GM18498 (cell line): Measurements from ENCODE around the gene CSNK1D.
"Not testable (repeated sequence)": the region's sequence is repeated elsewhere in the genome, so short reads cannot be mapped to it uniquely, and the experiment has no call there.

Experiments
- ATAC-seq: cut with Tn5 transposase; IDR thresholded peaks from one replicate; pipeline ENCODE4 v1.9.1; 2021; ENCODE audit warnings: mild to moderate bottlenecking, moderate library complexity; ENCODE audit not compliant: unreplicated experiment

The CSNK1D gene

DNA sequence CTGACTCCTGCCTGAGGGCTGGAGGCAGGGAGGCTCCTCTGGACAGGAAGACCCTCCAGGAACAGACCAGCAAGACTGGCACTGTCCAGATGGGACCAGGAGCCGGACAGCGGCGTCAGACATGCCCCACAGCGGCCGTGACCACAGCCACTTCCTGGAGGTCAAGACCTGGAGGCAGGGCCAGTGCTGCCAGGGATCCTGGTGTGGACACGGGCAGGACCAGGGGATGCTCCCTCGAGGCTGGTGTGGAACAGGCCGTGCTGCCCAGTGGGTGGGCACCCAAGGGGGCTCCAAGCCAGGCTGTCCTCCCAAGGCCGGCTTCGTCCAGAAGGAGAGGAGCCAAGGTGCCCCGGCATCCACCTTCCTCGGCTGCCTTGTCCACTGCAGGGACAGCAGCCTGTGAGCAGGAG is 56.4 kb downstream of the CSNK1D start:
- ATAC-seq = no peak

DNA sequence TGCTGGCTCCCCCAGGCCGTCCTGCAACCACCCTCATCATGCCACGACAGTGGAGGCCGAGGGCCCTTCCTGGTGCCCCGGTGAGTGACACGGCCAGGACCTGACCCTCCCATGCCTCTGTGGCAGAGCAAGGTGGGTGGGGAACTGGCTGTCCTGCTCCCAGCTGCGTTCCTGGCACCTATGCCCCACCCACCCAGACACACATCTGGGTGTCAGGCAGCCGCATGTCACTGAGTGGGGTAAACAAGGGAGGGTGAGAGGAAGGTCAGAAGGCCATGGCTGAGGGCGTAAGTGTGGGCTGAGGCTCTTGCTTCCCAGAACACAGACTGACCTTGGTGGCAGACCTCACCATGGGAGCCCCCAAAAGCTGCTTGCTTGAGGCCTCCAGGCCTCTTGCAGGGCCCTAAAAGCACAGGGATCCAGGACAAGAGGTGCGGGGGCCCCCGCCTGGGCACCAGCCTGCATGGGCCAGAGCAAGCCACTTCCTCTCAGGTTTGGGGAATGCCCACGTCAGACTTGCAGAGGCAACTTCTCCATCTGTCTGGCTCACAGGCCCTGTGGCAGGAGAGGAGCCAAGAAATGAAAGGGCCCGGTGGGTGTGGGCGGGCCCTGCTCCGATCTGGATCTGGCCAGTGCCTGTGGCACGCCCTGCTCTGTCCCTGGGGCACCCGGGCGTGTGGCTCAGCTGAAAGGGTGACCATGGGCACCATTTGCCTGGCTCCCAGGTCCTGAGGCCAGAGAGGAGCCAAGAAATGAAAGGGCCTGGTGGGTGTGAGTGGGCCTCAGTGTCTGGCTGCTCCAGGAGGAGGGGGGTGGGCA is 57.0 kb downstream of the CSNK1D start:
- peak; percentile 39 for ATAC-seq

DNA sequence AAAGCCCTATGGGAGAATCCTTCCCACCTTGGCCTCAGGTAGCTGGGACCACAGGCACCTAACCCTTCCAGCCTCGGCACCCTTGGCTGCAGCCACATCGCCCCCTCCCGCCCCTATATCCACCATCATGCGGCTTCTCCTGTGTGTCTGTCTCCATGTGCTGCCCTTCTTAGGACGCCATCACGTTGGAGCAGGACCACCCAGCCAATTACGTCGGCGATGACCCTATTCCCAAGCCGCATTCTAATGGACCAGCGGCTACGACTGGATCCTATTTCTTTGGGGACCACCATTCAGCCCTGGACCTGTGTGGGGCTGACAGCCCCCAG is 57.6 kb downstream of the CSNK1D start:
- no peak for ATAC-seq

- ATAC-seq = no peak
These were observed 58.2 kb downstream of the CSNK1D start for GRCh38 chr17:82215095-82215971.

GRCh38 chr17:82214012-82214628 is 59.4 kb downstream of the CSNK1D start:
- no peak for ATAC-seq

DNA sequence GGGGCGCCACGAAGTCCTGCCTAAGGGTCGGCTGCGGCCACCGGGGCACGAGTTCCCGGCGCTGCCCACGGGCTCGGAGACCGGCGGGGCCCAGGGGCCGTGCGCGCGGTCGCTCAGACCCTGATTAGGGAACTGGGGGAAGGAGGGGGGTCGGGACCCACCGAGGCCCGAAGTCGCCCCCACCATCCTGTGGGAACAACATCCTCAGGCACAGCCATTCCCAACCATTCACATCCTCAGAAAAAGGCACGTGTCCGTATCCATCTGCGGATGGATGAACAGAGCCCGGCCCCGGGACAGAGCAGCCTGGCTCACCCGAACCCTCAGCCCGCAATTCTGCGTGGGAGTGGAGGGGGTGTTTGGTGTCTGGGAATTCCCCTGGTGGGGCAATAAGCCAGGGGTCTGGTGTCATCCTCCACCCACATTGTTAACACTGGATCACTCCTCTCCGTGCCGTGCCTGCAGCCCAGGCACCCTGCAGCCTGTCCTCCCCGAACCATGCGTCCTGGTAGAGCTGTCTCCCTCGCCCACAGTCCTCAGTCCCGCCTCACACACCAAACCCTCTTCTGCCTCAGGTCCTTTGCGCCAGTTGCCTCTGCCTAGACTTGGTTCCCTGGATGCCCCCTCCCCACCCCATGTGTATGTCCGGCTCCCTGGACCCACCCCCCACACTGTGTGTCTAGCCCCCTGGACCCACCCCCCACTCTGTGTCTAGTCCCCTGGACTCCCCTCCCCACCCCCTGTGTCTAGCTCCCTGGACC is 60.1 kb downstream of the CSNK1D start:
- ATAC-seq = peak; percentile 11

- peak; percentile 72 for ATAC-seq
These were observed 60.9 kb downstream of the CSNK1D start, which contains the start of gene CCDC57 for GRCh38 chr17:82212331-82213250. Gene CCDC57 (minus strand): TSS chr17:82212842. CDS start chr17:82201944, 10,898 bp downstream.

DNA sequence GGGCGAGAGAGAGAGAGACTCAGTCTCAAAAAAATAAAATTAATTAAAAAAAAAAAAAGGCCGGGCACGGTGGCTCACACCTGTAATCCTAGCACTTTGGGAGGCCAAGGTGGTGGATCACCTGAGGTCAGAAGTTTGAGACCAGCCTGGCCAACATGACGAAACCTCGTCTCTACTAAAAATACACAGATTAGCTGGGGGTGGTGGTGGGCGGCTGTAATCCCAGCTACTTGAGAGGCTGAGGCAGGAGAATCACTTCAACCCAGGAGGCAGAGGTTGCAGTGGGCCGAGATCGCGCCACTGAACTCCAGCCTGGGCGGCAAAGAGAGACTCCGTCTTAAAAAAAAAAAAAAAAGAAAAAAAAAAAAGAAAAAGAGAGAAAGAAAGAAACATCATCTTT is 62.8 kb downstream of the CSNK1D start:
- ATAC-seq = not testable (repeated sequence)

- peak; percentile 71 for ATAC-seq
These were observed 67.6 kb downstream of the CSNK1D start for GRCh38 chr17:82205720-82206508.

GRCh38 chr17:82204831-82205719 is 68.4 kb downstream of the CSNK1D start:
- no peak for ATAC-seq

- no peak for ATAC-seq
These were observed 69.6 kb downstream of the CSNK1D start for GRCh38 chr17:82203920-82204319.

- ATAC-seq = no peak
These were observed 70.5 kb downstream of the CSNK1D start for GRCh38 chr17:82202981-82203380.

DNA sequence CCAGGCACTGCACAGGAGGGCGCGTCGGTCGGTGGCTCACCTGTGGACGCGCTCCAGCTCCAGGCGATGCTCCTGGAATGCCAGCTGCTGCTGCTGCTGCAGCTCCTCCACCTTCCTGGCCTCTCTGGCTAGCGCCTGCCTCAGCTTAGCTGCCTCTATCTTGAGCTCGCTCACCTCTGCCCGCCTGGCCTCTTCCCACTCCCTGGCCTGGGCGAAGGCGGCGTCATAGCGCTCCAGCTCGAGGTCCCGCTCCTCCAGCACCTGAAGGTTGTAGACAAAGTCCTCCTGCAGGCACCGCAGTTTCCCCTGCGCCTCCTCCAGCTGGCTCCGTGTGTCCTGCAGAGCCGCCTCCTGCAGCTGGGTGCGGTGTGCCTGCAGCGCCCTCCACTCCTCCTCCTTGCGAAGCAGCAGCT is 72.0 kb downstream of the CSNK1D start:
- no peak for ATAC-seq

- ATAC-seq = no peak
These were observed 72.6 kb downstream of the CSNK1D start for GRCh38 chr17:82200743-82201497.

DNA sequence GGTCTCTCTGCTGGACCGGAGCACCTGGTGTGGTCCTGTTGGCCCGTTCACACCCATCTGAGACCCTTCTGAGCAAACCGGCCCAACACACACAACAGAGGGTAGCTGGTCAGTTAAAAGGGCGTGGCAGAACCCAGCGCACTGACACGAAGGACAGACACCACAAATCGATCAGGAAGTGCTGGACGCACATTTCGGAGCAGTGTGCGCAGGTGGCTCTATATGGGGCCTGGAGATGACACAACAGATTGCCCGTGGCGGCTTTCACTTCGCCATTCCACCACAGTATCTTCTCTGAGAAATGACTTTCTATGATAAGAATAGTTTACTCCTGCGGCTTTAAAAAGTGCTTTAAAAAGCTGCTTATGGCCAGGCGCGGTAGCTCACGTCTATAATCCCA is 73.4 kb downstream of the CSNK1D start:
- ATAC-seq = no peak

DNA sequence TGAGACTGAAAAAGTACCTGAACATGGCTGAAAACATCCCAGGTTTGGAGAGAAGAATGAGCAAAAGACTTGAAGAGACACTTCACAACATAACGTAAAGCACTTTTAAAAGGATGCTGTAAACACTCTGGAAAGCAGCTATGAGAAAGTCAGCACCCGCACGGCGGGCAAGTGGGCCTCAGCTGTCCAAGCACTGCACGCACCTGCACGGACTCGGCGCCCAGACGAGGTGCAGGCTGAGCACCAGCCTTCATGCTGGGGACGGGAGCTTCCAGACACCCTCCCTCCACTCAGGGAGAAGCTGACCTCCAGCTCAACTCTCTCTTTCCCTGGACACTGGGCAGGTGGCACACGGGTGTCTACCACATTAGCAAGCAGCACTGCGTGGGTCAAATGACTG is 74.0 kb downstream of the CSNK1D start:
- ATAC-seq = no peak

- no peak for ATAC-seq
These were observed 75.4 kb downstream of the CSNK1D start for GRCh38 chr17:82198092-82198491.
